Osteoblast (primary cell): ENCODE data around the gene ATG7. TPM values are rescaled to one million over a fixed set of nuclear protein-coding genes. Genes with fewer than 3 reads are reported as not detected.

Experiments used
- DNase-seq: peaks from one replicate; pipeline ENCODE4 v3.0.0; 2011; ENCODE audit warnings: low spot score, mixed read lengths; ENCODE audit not compliant: insufficient read length; ENCODE audit errors: missing footprints
- H2AFZ ChIP-seq: 2 replicates; pipeline ENCODE4 v1.6.0; 2011; ENCODE audit warnings: mild to moderate bottlenecking, low read length
- H3K27ac ChIP-seq: 2 replicates; pipeline ENCODE4 v1.5.1; 2011; ENCODE audit warnings: mild to moderate bottlenecking, low read depth, low read length, moderate library complexity
- H3K27me3 ChIP-seq: 2 replicates; pipeline ENCODE4 v1.6.0; 2012; ENCODE audit warnings: mild to moderate bottlenecking, control low read depth, inconsistent platforms, low read length, moderate library complexity; ENCODE audit not compliant: insufficient read depth
- H3K36me3 ChIP-seq: 2 replicates; pipeline ENCODE4 v1.5.1; 2011; ENCODE audit warnings: mild to moderate bottlenecking, low read length, control low read depth, moderate library complexity; ENCODE audit not compliant: insufficient read depth
- H3K4me1 ChIP-seq: 2 replicates; pipeline ENCODE4 v1.5.1; 2011; ENCODE audit warnings: mild to moderate bottlenecking, low read length, control low read depth, moderate library complexity; ENCODE audit not compliant: insufficient read depth
- H3K4me2 ChIP-seq: 2 replicates; pipeline ENCODE4 v1.6.0; 2011; ENCODE audit warnings: mild to moderate bottlenecking, low read length; ENCODE audit not compliant: insufficient read depth
- H3K4me3 ChIP-seq: fragments of 200-600 bp; sonication (generic); 3 replicates; pipeline ENCODE4 v1.5.1; 2012; ENCODE audit warnings: mild to moderate bottlenecking, low read length, inconsistent platforms; ENCODE audit not compliant: insufficient read depth
- H3K79me2 ChIP-seq: 2 replicates; pipeline ENCODE4 v1.6.0; 2012; ENCODE audit warnings: mild to moderate bottlenecking, low read length, control low read depth, inconsistent platforms; ENCODE audit not compliant: insufficient read depth
- H3K9me3 ChIP-seq: 2 replicates; pipeline ENCODE4 v1.5.1; 2011; ENCODE audit warnings: low read depth, low read length, control low read depth
- H4K20me1 ChIP-seq: 2 replicates; pipeline ENCODE4 v1.6.0; 2012; ENCODE audit warnings: mild to moderate bottlenecking, low read length, control low read depth; ENCODE audit not compliant: insufficient read depth
- CTCF ChIP-seq: IDR thresholded peaks from 2 replicates; pipeline ENCODE4 v1.5.1; 2011; ENCODE audit warnings: mild to moderate bottlenecking, low read depth, low read length, moderate library complexity; ENCODE audit errors: extremely low read depth
- total RNA-seq: library from RNA; depleted of rRNA; stranded (reverse); fragments of >200 nt; gene quantifications from 2 replicates; pipeline ENCODE4 v1.2.3, GENCODE V29; 2012

The ATG7 gene
- total RNA-seq, 1 donor: 93.4 TPM

- Histone ChIP-seq H3K4me3 (no peak overlapping the region), H4K20me1 (peaks cover 24% of the 10 kb centered on the region), H3K9me3 (no peaks in the 10 kb centered on the region), H3K36me3 (peaks cover 39% of the 10 kb centered on the region), H2AFZ (no peak overlapping the region), H3K4me2 (no peak overlapping the region), H3K27ac (peak overlapping the region; percentile 97), H3K27me3 (no peaks in the 10 kb centered on the region), H3K4me1 (peaks cover 39% of the 10 kb centered on the region), H3K79me2 (peaks cover 64% of the 10 kb centered on the region)
- peak; percentile 14 for DNase-seq
- no peak for TF ChIP-seq CTCF
Measured at GRCh38 chr3:11555881-11556633, 283.9 kb downstream of the ATG7 start.

- H3K36me3 ChIP-seq: peaks cover 44% of the 10 kb centered on the region
- TF ChIP-seq CTCF: no peak
- peak overlapping the region; percentile 97 for H3K27ac ChIP-seq
- no peak overlapping the region for H3K4me3 ChIP-seq
- H3K9me3 ChIP-seq: no peaks in the 10 kb centered on the region
- DNase-seq: peak; percentile 98
- H3K4me2 ChIP-seq: peak overlapping the region; percentile 59
- peaks cover 27% of the 10 kb centered on the region for H4K20me1 ChIP-seq
- peaks cover 39% of the 10 kb centered on the region for H3K4me1 ChIP-seq
- no peak overlapping the region for H2AFZ ChIP-seq
- no peaks in the 10 kb centered on the region for H3K27me3 ChIP-seq
- H3K79me2 ChIP-seq: peaks cover 73% of the 10 kb centered on the region
Measured at GRCh38 chr3:11556851-11557644, 284.9 kb downstream of the ATG7 start.

- no peak overlapping the region for H2AFZ ChIP-seq
- peak; percentile 4 for TF ChIP-seq CTCF
- no peaks in the 10 kb centered on the region for H3K9me3 ChIP-seq
- peak; percentile 98 for DNase-seq
- peaks cover 54% of the 10 kb centered on the region for H3K36me3 ChIP-seq
- peaks cover 83% of the 10 kb centered on the region for H3K79me2 ChIP-seq
- H3K4me2 ChIP-seq: peak overlapping the region; percentile 25
- no peaks in the 10 kb centered on the region for H3K27me3 ChIP-seq
- peaks cover 27% of the 10 kb centered on the region for H4K20me1 ChIP-seq
- peaks cover 39% of the 10 kb centered on the region for H3K4me1 ChIP-seq
- peak overlapping the region; percentile 97 for H3K27ac ChIP-seq
- H3K4me3 ChIP-seq: no peak overlapping the region
Measured at GRCh38 chr3:11558002-11558401, 285.8 kb downstream of the ATG7 start.

GRCh38 chr3:11558411-11558903 is 286.3 kb downstream of the ATG7 start:
- Histone ChIP-seq H3K4me1 (peaks cover 39% of the 10 kb centered on the region), H2AFZ (no peak overlapping the region), H3K27me3 (no peaks in the 10 kb centered on the region), H4K20me1 (peaks cover 27% of the 10 kb centered on the region), H3K9me3 (no peaks in the 10 kb centered on the region), H3K4me2 (no peak overlapping the region), H3K79me2 (peaks cover 87% of the 10 kb centered on the region), H3K27ac (peak overlapping the region; percentile 97), H3K4me3 (no peak overlapping the region), H3K36me3 (peaks cover 58% of the 10 kb centered on the region)
- peak; percentile 78 for DNase-seq
- TF ChIP-seq CTCF: no peak
